Pancreas (tissue), 10 donors: Measurements from ENCODE around the gene GRM4. TPM values are rescaled to one million over a fixed set of nuclear protein-coding genes. Genes with fewer than 3 reads are reported as not detected.

Experiments used
- ATAC-seq, 4 donors: fragments of 200-7000 bp; cut with Tn5 transposase; one replicate each; pipeline versions ENCODE4 v1.8.0 to v1.9.1; 2020; ENCODE audit warnings: mild to moderate bottlenecking in 4 of 4, moderate library complexity in 4 of 4
- DNase-seq, 6 donors: peaks; one replicate each; pipeline ENCODE4 v3.0.0-alpha.2; 2020
- FAIRE-seq: peaks from 2 replicates; lab custom pipeline; 2012; peaks lifted over from hg19 to GRCh38; lab: Jason Lieb, UNC
- H3K27ac ChIP-seq, 4 donors: fragments of 200-600 bp; sonication (generic); 1 replicate in 3 of 4; 2 replicates in 1 of 4; pipeline versions ENCODE4 v1.5.0 to v1.8.0; 2020
- H3K27me3 ChIP-seq, 4 donors: fragments of 200-600 bp; one replicate each; pipeline ENCODE4 v1.8.0; 2021
- H3K36me3 ChIP-seq, 3 donors: fragments of 200-600 bp; sonication (generic) in 1 of 3; one replicate each; pipeline versions ENCODE4 v1.5.0 to v1.8.0; 2020 to 2021
- H3K4me1 ChIP-seq, 3 donors: fragments of 200-600 bp; one replicate each; pipeline ENCODE4 v1.8.0; 2021
- H3K4me3 ChIP-seq, 4 donors: fragments of 200-600 bp; sonication (generic) in 2 of 4; one replicate each; pipeline versions ENCODE4 v1.5.0 to v1.8.0; 2020 to 2021
- H3K9me3 ChIP-seq, 4 donors: fragments of 200-600 bp; one replicate each; pipeline ENCODE4 v1.8.0; 2021
- CTCF ChIP-seq, 4 donors: fragments of 200-600 bp; sonication (generic) in 3 of 4; IDR thresholded peaks; one replicate each; pipeline versions ENCODE4 v1.5.0 to v1.8.0; 2021; ENCODE audit warnings: antibody characterized with exemption in 4 of 4
- WGBS, 2 donors: extraction: QIAGEN DNeasy Blood & Tissue Kit; methylation state at CpG; one replicate each; pipeline ENCODE4 v1.1.7; 2013; 5-methylcytosine and 5-hydroxymethylcytosine counted together
- intact Hi-C, 3 donors: fragments of 100-400 bp; cut with DNase I; formaldehyde crosslinking; loops; one replicate each; pipeline versions ENCODE4 v1.11.1 to v1.14.2; 2022
- polyA plus RNA-seq, 2 donors: library from polyadenylated mRNA; stranded (reverse); fragments of 200-250 nt; gene quantifications; one replicate each; pipeline ENCODE4 v1.2.3, GENCODE V29; 2013
- total RNA-seq, 6 donors: library from RNA; stranded (reverse); fragmentation: NEBNext Ultra II Directional in 4 of 6; extraction: Animal tissue kit (Norgen Biotek cat#: 25700) in 4 of 6; gene quantifications; one replicate each; pipeline versions ENCODE4 v1.2.1 to v1.2.4, GENCODE V29; 2021 to 2023
- donor health status: healthy with polysubstance abuse.
- donor health status: DM: no; HTN: no; CAD: no; lungs with moderate emphysema.
- donor health status: DM: no; HTN: no; CAD: no.
- donor health status: control.
- donor health status: control.
- donor health status: Bipolar disorder and iron deficiency.
- donor health status: DM: yes; HTN: yes; CAD: no.
- donor health status: DM: no; HTN: no; CAD: no.
- donor health status: DM: no; HTN: no; CAD: no.
- donor health status: DM: yes; HTN: yes; CAD: no.

GRM4 gene
- total and polyA plus RNA-seq, 8 donors: 0.23 to 6.8 (median 1.3) TPM

GRCh38 chr6:34104628-34105027 lies 41.3 kb downstream of the GRM4 start:
- FAIRE-seq: no peak
- Histone ChIP-seq H3K4me1 (no peaks in the 10 kb centered on the region), H3K27me3 (no peaks in the 10 kb centered on the region), H3K4me3 (no peak overlapping the region), H3K9me3 (no peaks in the 10 kb centered on the region), H3K27ac (no peak overlapping the region), H3K36me3 (no peaks in the 10 kb centered on the region)
- no peak for DNase-seq
- ATAC-seq: no peak
- TF ChIP-seq CTCF (IDR thresholded peaks at IDR 0.05): no peak
- intact Hi-C loops: no loop called here
- 76 to 79% methylated on average over 10 of the region's 10 CpGs for WGBS, 2 donors

DNA sequence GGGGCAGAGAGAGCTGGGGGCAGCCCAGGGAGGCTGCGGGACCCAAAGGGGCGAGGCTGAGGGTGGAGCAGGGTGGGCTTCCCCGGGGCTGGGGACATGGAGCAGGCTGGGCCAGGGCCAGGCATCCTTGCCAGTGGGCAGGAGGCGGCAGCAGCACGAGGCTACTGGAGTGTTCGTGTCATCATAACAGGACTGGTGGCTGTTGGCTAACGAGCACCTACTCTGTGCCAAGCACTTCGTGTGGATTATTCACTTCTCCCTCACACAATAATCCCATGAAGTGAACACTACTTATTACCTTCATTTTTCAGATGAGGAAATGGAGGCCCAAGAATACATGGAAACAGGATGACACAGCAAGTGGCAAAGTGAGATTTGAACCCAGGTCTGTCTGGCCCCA lies 41.7 kb downstream of the GRM4 start:
- TF ChIP-seq CTCF (IDR thresholded peaks at IDR 0.05): no peak
- no peak for ATAC-seq
- Histone ChIP-seq H3K27me3 (no peaks in the 10 kb centered on the region), H3K27ac (no peak overlapping the region), H3K9me3 (no peaks in the 10 kb centered on the region), H3K4me1 (no peaks in the 10 kb centered on the region), H3K4me3 (no peak overlapping the region), H3K36me3 (no peaks in the 10 kb centered on the region)
- DNase-seq: no peak
- 69 to 86% methylated on average over 7 to 8 of the region's 8 CpGs for WGBS, 2 donors
- FAIRE-seq: no peak
- intact Hi-C loops: no loop called here

DNA sequence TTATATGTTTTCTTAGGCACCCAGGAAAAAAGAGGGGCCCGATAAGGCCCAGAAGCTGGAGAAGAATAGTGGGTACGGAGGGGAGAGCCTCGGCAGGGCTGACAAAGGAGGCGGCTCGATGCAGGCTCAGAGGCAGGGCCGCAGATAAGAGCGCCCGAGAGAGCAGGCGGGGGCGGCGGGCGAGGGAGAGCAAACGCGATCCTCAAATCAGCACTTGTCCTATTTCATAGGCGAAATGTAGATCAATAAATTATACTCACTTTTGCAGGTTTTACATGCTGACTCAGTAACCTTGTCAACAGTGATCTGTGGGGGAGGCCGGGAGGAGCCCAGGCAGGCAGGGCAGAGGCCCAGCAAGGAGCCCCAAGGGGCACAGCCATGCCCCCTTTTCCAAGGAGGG lies 42.6 kb downstream of the GRM4 start:
- Histone ChIP-seq H3K9me3 (no peaks in the 10 kb centered on the region), H3K4me1 (no peaks in the 10 kb centered on the region), H3K36me3 (no peaks in the 10 kb centered on the region), H3K27me3 (no peaks in the 10 kb centered on the region), H3K27ac (no peak overlapping the region), H3K4me3 (no peak overlapping the region)
- FAIRE-seq (no peak), DNase-seq (no peak), ATAC-seq (peak in 1 of 4 donors; percentile 29)
- 46 to 47% methylated on average over 16 of the region's 16 CpGs for WGBS, 2 donors
- intact Hi-C loops: no loop called here
- TF ChIP-seq CTCF (IDR thresholded peaks at IDR 0.05): no peak

DNA sequence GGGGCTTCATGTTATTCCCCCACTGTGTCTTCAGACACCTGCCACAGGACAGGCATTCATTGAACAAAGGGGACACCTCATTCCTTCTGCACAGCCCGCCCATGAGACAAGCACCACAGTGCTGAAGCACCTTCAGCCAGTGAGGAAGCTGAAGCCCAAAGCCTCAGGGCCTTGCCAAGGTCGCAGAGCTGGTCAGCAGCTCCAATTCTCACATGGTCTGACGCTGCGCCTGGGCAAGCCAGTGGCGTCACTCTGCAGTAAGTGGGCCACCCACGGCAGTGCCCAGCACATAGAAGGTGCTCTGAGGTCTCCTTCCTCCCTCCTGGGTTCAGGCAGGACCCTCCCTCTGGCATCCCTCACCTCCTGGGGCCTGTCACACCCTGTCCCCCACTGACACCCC lies 43.2 kb downstream of the GRM4 start:
- TF ChIP-seq CTCF (IDR thresholded peaks at IDR 0.05): no peak
- ATAC-seq (no peak), FAIRE-seq (no peak), DNase-seq (no peak)
- no peaks in the 10 kb centered on the region for H3K36me3 ChIP-seq
- H3K4me3 ChIP-seq: no peak overlapping the region
- no peak overlapping the region for H3K27ac ChIP-seq
- no peaks in the 10 kb centered on the region for H3K27me3 ChIP-seq
- H3K4me1 ChIP-seq: no peaks in the 10 kb centered on the region
- 66 to 68% methylated on average over 6 of the region's 6 CpGs for WGBS, 2 donors
- no peaks in the 10 kb centered on the region for H3K9me3 ChIP-seq
- intact Hi-C loops: no loop called here

DNA sequence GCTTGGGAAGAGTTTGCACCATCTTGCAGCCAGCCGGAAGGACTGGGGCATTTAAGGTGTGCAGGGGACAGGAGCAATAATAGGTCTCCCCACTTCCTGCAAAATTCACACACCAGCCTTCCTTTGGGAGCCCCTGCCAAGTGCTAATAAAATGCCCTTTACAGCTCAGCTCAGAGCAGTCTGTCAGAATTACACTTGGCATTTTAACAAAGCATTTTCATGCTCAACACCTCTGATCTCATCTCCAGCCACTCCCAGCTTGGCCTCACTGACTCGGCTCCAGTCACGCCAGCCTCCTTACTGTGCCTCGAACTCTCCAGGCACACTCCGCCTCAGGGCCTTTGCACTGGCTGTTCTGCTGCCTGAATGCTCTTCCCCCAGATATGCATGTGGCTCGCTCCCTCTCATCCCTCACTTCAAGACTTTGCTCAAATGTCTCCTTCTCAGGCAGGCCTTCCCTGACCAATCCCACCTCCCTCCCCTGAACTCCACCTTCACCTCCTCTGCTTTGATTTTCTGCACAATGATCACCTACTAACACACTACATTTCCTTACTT lies 43.7 kb downstream of the GRM4 start:
- no peak for DNase-seq
- no peak for ATAC-seq
- no peak for TF ChIP-seq CTCF (IDR thresholded peaks at IDR 0.05)
- no peak for FAIRE-seq
- Histone ChIP-seq H3K36me3 (no peaks in the 10 kb centered on the region), H3K27me3 (no peaks in the 10 kb centered on the region), H3K27ac (no peak overlapping the region), H3K4me3 (no peak overlapping the region), H3K9me3 (no peaks in the 10 kb centered on the region), H3K4me1 (no peaks in the 10 kb centered on the region)
- WGBS, 2 donors: 89 to 97% methylated on average over 6 of the region's 6 CpGs
- intact Hi-C loops: no loop called here
